GM19372 (cell line): ENCODE results near the gene ANKRD12.
"Not testable (repeated sequence)": the region's sequence is repeated elsewhere in the genome, so short reads cannot be mapped to it uniquely, and the experiment has no call there.

ENCODE experiments used
- ATAC-seq: cut with Tn5 transposase; IDR thresholded peaks from one replicate; pipeline ENCODE4 v1.9.1; 2021; ENCODE audit warnings: mild to moderate bottlenecking, low read depth, moderate library complexity; ENCODE audit not compliant: unreplicated experiment

The ANKRD12 gene

DNA sequence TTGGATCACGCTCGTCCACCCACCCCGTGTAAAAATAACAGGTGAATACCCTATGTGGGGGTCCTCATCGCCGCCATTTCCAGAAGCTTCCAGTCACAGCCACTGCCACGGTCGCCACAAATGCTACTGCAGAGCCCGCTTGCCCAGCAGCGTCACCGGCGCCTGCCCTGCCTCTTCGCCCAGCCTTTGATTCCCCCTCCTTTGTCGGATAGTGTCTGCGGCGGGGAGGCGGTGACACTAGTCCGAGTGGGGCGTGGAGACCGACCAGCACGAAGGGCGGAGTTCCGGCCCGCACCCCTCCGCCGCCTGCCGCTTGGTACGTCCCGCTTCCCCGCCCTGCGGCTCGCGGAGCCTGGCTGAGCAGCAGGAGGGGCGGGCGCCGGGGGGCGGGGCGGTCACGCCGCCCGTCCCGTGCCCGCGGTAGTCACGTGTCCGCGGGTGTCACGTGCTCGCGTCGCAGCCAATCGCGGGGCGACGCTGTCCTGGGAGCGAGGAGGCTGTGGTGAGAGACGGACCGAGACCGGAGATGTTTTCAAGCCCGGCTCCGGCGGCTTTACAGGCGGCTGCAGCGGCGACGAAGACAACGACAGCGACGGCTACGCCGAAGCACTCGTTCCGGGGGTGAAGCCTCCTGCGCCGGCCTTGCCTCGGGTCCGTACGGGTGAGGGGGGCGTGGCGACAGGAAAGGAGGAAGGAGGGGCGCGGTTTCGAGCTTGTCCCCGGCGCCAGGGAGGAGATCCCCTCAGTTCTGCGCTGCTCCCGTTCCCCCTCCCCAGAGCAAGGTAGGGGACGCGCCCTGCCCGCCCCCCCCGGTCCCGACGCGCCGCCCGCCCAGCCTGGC is at the start of gene ANKRD12:
TSS of gene ANKRD12 (plus strand) at position 467 of the 841 bp plus-strand sequence. CDS start 45,652 bp downstream, outside the sequence.
- peak; percentile 64 for ATAC-seq

DNA sequence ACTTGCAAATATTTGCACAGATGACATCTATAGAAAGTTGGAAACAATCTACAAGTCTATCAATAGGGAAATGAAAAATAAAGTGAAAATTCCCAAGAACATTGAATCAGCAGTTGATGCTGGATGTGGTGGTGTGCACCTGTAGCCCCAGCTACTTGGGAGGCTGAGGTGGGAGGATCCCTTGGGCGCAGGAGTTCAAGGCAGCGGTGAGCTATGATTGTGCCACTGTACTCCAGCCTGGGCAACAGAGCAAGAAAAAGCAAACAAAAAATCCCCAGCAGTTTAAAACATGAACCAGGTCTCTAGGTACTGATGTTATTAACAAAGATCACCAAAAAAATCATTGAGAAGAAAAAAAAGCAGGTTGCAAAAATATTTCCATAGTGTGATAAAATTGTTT is 49.4 kb upstream of the ANKRD12 start:
- no peak for ATAC-seq

DNA sequence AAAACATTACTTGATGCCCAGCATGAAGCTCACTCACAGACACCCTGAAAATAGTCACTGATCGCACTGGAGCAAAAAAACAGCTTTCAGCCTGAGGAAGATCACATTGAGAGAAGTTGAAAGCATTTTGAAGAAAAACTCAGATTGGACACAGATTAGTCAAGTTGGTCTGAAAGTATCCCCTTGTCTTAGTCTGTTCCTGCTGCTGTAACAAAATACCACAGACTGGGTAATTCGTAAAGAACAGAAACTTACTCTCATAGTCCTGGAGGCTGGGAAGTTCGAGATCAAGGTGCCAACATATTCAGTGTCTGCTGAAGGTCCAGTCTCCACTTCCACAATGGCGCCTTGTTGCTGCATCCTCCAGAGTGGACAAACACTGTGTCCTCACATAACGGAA is 48.3 kb upstream of the ANKRD12 start:
- no peak for ATAC-seq

DNA sequence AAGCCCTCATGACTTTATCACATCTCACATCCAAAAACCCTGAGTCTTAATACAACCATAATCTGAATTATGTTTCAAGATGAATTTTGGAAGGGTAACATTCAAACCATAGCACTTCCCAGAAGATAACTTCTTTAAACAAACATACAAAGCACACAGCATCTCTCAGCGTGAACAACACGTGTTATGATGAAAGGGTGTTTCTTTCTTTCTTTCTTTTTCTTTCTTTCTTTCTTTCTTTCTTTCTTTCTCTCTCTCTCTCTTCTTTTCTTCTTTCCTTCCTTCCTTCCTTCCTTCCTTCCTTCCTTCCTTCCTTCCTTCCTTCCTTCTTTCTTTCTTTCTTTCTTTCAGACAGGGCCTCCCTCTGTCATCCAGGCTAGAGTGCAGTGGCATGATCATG is 47.9 kb upstream of the ANKRD12 start:
- not testable (repeated sequence) for ATAC-seq

DNA sequence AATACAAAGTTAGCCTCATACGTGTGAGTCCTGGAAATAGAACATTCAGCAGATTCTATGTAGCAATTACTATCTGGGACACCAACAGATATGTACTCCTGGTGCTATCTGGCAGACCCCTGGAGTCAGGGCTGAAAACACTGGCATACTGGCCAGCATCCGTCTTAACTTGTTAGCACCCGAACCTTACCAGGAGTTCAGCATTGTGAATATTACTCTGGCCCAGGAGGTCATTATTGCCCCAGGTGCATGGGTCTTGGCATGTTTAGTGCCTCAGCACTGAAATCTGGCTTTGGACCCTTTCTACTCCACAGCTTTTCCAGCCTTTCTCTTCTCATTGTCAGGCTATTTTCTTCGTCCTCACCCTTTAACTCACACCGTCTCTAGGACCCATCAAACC is 46.0 kb upstream of the ANKRD12 start:
- no peak for ATAC-seq

DNA sequence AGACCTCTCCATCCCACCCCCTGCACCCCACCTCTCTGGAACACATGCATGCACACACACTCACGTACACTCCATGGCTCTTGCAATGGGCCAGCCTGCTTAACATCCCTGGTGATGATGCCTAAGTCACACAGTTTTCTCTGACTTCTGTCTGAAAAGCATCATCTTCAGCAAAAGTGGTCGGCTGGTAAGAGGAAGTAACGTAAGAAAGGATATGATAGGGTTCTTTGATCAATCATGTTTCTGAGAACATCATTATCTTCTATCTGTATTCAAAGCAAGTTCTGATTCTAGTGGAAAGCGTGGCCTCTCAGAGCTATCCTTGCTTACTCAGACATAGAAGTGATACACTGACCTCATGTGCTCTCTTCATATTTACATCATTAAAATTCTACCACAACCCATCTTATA is 45.5 kb upstream of the ANKRD12 start:
- ATAC-seq: no peak

DNA sequence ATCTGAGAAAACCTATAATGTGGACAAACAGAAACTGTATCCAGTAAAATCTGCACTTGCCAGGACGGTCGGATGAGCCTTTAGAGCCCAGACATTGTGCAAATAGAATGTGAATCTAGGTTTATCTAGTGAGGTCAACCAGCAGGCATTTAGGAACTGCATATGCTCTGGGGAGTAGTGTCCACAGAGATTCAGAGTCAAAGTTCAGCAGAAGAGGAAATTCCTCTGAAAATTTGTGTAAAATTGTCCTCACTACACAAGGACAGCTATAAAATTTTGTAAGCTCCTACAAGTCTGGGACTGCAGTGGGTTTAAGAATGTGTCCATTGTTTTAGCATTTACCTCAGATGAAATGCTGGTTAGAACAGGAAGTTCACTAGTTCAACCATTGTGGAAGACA is 43.9 kb upstream of the ANKRD12 start:
- no peak for ATAC-seq

DNA sequence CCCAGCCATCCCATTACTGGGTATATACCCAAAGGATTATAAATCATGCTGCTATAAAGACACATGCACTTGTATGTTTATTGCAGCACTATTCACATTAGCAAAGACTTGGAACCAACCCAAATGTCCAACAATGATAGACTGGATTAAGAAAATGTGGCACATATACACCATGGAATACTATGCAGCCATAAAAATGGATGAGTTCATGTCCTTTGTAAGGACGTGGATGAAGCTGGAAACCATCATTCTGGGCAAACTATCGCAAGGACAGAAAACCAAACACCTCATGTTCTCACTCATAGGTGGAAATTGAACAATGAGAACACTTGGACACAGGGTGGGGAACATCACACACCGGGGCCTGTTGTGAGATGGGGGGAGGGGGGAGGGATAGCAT is 43.5 kb upstream of the ANKRD12 start:
- ATAC-seq: not testable (repeated sequence)

DNA sequence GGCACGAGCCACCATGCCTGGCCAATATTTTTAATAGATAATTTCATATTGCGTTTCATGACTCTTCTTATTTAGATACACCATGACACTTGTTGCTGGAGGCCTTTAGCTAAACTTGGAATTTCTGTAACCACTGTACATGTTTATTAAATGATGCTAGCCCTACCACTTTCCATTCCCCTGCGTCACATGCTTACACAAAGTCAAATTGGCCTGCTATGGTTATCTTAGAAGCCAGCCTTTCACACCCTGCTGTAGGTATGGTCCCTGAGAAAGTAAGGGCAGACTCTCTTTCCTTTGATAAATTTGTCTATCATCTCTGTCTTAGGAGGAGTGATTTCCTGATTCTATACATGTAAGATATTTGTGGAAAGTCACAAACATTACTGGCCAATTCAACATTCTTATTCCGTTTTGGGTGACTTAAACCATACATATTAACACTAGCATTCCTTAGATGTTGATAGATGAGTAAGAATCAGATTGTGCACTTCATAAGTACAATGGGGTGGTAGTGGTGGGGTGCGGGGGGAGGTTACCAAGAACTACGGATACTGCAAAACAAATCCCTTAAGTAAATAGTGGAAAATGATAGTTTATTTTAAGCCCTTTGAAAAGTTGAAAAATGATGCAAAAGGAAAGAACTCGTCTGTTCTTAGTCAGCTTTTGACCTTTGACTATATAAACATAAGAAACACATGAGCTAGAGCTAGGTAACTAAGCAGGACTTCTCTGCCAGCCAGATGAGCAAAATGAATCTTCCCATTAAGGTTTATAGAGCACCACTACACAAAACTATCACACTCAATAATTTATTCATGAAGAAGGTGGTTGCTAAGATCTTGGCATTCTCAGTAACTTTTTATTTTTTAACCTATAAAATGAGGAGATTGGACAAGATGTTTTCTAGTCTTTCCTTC is 42.0 kb upstream of the ANKRD12 start:
- no peak for ATAC-seq

DNA sequence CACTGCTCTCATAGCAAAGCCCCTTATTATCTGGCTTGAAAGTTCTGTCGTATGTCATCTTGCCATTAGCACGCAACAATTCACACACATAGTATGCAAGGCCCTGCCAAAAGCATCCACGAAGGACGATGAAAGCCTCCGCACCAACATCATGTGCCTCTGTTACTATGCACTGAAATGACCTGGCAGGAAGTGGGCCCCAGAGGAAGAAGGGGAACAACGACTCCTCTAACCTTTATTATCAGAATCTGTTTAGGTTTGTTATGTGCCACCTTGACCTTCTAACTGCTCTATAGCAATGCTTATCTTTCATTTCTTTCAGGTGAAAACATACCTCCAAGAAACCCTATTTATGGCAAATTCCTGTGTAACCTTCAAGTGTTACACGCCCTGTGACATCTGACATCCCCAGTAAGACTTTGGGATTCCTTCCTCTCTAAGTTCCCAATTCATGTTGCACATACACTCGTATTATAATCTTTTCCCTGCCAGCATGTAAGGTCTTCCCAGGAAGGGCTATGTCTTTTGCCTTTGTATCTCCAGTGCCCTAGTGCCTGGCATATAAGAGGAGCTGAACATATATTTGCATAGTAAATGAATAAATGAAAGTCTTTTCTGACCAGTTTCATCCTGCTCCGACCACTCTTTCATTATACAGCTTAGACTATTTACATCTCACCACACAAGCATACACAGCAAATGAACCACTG is 41.1 kb upstream of the ANKRD12 start:
- ATAC-seq: peak; percentile 90

DNA sequence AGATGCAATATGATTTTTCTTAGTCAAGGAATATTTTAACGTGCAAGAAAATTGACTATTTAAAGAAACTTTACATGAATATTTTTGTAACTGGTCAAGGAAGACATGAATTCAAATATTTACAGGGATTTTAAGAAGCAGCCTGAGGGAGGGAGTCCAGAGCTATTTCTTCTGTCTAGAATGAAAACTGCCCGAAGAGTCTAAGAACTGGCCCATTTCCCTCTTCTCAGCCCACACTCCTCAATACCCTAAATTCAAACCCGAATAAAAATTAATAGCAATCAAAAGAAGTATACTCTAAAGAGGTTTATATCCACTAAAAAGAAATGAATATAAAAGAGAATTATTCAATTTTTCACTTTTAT is 40.6 kb upstream of the ANKRD12 start:
- peak; percentile 9 for ATAC-seq

DNA sequence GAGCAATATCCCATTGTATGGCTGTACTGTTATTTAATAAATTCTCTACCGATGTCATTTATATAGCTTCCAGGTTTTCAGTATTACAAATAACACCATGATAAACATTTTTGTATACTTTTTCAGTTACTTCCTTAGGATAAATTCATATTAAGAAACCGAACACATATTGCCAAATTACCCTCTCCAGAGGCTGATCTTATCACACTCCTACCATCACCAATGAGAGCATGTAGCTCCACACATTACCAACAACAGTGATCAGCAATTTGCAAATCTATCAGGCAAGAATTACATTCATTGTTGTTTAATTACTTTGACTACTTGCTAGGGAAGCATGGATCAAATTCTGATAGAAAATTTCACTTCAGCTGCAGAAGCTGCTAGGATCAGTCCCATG is 39.9 kb upstream of the ANKRD12 start:
- ATAC-seq: no peak

DNA sequence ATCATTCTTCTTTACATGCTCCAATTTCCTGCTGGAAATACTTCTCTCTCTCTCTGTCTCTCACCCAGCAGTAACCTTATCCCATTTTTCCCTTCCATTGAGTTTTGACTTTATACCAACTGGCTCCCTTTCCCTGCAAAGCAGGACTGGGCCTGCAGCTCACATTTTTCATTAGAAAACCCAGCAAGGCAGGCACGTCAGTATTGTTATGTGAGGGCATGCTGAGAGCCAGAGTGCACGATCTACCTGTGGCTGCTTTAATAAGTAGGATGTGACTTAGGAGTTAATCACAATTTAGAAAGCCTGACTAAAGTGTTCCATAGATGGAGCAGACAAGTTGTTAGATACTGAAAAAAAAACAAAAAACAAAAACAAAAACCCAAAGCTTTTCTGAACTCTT is 39.2 kb upstream of the ANKRD12 start:
- ATAC-seq: no peak

DNA sequence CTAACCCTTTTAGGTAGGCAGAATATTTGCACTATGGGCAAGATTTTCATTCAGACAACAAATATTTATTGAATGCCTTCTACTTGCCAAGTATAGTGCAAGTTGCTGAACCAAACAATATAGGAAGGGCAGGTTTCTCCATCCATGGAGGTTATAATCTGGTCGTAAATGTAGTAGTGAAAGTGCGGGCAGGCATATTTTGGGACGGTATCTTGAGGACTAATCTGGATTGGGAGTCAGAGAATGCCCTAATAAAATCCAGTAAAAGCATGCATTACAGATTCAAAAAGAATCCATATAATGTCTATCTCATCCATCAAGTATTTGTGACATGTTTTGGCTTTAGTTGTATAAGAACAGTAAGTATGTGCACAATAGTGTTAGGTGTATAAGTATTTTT is 35.8 kb upstream of the ANKRD12 start:
- ATAC-seq: no peak

DNA sequence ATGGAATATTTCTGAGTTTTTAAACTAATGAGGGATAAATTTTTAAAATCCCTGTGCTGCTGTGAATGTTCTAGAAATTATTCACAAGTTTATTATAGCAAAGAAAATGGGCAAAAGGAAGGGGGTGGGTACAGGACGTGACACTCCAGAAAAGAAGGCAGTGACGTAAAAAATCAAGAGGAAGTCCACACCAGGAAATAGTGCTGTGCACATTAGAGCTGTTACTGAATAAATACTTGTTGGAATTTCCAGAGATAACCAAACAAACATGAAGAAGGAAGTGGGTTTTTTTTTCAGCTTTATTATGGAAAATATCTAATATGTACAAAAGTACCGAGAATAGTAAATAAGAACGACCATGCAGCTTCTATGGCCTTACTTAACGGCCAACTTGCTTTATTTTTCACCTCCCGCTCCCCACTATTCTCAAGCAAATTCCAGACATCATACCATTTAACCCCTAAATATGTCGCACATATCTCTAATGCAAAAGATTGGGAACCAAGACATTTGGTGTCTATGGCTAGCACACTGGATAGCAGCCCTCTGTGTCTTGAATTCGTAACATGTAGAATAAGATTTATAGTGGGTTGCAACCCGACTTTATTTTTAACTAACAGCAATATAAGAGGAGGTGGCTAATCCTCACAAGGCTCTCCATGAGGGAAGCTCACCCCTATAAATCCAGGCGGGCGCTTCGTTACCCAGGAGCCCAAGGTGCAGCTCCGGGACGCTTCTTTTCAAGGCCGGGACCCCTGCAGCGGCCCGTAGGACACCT is 34.7 kb upstream of the ANKRD12 start:
- peak; percentile 11 for ATAC-seq

DNA sequence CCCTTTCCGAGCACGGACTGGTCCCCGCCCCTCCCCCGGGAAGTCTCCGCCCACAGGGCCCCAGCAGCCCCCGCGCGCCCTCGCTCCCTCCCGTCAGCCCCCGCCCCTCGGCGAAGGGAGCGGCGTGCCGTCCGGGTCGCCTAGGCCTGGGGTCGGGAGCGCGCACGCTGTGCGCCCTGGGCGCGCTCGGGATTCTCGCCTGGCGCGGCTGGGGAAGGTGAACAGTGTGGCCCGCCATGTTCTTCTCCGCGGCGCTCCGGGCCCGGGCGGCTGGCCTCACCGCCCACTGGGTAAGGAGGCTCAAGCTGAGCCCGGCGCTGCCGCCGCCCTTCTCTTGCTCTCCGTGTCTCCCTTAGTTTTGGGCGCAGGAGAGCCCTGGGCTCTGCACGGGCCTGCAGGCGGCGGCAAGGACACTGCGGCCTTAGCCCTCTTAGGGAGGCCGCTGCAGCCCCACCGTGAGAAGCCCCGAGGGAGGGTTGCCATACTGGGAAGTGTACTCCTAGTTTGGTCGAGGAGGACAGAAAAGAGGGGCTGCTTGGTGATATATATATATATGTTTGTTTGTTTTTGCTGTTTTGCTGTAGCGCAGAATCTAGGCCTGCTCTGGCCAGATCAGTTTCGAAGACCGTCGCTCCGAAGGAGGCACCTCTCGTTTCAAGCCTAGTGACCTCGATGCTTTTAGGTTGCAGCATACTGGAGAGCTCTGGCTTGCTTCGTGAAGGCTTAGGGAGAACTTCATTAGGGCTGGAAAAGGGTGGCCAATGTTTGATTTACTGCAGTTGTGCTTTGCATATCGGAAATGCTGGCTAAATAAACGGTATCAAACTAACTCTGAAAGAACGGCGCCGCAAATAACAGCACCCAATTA is 33.8 kb upstream of the ANKRD12 start, which contains the start of gene NDUFV2:
TSS of gene NDUFV2 (plus strand) at position 192 of the 868 bp plus-strand sequence. CDS start at position 237, 45 bp downstream.
- ATAC-seq: peak; percentile 94

DNA sequence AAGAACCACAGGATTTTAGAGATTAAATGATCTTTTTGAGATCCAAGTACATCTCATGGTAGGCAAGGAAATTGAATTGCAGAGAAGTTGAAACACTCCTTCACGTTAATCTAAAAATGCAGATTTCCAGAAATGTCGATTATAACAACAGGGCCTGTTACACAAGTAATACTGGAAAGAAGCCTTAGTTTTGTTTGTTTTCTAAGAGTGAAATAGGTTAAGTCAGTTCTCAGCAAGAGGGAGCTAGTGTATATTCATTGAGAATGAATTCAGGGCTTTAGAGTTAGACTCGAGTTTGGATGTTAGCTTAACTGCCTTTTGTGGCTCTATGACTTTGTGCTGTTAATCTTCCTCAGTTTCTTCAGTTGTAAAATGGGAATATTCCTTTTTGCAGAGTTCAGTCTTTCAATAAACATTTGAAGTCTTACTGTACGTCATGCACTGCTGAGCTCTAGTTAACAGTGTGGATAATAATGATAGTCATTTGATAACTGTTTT is 33.2 kb upstream of the ANKRD12 start:
- no peak for ATAC-seq

DNA sequence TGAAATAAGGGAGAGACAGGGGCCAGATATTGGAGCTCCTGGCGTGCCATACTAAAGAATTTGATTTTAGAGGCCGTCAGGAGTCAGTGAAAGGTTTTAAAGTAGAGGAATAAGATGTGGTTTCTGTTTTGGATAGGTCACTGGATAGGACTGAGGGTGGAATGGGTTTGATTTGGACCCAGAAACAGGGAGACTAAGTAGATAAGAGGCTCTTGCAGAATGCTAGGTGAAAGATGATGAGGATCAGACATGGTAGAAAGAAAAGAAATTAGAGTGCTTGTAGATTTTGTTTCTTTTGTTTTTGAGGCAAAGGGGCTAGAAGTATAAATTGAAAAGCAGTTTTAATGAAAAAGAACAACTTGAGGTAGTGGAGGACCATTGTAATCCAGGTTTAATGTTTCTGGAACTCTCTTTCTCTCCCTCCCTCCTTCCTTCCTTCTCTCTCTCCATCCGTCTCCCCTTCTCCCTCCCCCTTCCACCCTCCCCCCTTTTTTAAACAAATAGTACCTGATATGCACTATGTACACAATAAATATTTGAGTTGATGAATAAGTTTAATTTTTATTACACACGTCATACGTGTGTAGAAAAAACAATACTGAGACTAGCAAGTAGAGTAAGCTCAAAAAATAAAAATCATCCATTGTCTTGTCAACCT is 32.2 kb upstream of the ANKRD12 start:
- no peak for ATAC-seq
